ENCODE results near the gene GPRASP2.

DNA sequence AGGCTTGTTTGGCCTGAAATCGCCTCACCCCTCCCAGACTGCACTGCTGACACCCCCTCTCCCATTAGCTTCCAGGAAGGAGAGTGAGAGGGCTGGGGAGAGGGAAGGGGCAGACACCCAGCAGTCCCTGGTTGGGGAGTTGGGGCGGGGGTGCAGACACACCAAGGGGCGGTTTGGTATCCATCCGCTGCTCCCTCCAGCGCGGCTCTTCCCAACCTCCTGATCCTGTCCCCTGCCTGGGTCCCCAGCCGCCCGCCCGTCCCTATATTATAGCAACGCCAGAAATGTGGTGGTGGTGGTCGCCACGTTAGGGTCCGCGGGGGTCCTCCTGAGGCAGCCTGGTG is 33.2 kb downstream of the GPRASP2 start:
- TF ChIP-seq CTCF (IDR thresholded peaks at IDR 0.05) (no peak), POLR2AphosphoS5 (IDR thresholded peaks at IDR 0.05) (no peak), POLR2A (IDR thresholded peaks at IDR 0.05) (no peak)
